SK-N-SH (cell line): ENCODE results near the gene ENDOV.

Experiments used
- EZH2phosphoT487 ChIP-seq: fragments of 200-600 bp; sonication (generic); IDR thresholded peaks from 2 replicates; pipeline ENCODE4 v1.6.1; 2017; ENCODE audit warnings: low read depth, mixed run types, mild to moderate bottlenecking, antibody characterized with exemption, moderate library complexity, borderline replicate concordance
- GATA2 ChIP-seq: sonication (generic); formaldehyde crosslinking; IDR thresholded peaks from 2 replicates; pipeline ENCODE4 v1.5.0; 2020; ENCODE audit warnings: mild to moderate bottlenecking, missing genetic modification reagents
- JUND ChIP-seq: IDR thresholded peaks from 2 replicates; pipeline ENCODE4 v1.4.0; 2012
- MXI1 ChIP-seq: IDR thresholded peaks from 2 replicates; pipeline ENCODE4 v1.6.1; 2012; ENCODE audit warnings: mild to moderate bottlenecking, low read depth, low read length, improper control_type of control experiment
- NFIC ChIP-seq: IDR thresholded peaks from 2 replicates; pipeline ENCODE4 v1.4.0; 2012; ENCODE audit warnings: borderline replicate concordance
- NRF1 ChIP-seq: IDR thresholded peaks from 2 replicates; pipeline ENCODE4 v1.6.1; 2012; ENCODE audit warnings: low read depth, mild to moderate bottlenecking, low read length
- POLR2AphosphoS5 ChIP-seq: IDR thresholded peaks from 2 replicates; pipeline ENCODE4 v1.6.1; 2012; ENCODE audit warnings: low read depth, low read length
- RCOR1 ChIP-seq: fragments of 150-350 bp; IDR thresholded peaks from 2 replicates; pipeline ENCODE4 v1.6.1; 2017; ENCODE audit warnings: antibody characterized with exemption, low read length
- SMC3 ChIP-seq: IDR thresholded peaks from 2 replicates; pipeline ENCODE4 v1.6.1; 2012; ENCODE audit warnings: low read depth, low read length, improper control_type of control experiment
- TAF1 ChIP-seq: IDR thresholded peaks from 2 replicates; pipeline ENCODE4 v1.6.1; 2012; ENCODE audit warnings: low read depth, mild to moderate bottlenecking, low read length, moderate library complexity, borderline replicate concordance
- TF ChIP-seq, protein P1 (sequence below): fragments of 200-600 bp; sonication (generic); IDR thresholded peaks from 2 replicates; pipeline ENCODE4 v1.6.1; 2017; ENCODE audit warnings: antibody characterized with exemption, mild to moderate bottlenecking, moderate library complexity
- TF ChIP-seq, protein P2 (sequence below): fragments of 150-350 bp; IDR thresholded peaks from 2 replicates; pipeline ENCODE4 v1.6.1; 2016; ENCODE audit warnings: mild to moderate bottlenecking, low read depth, low read length
- TF ChIP-seq, protein P3 (sequence below): IDR thresholded peaks from 2 replicates; pipeline ENCODE4 v1.6.1; 2012; ENCODE audit warnings: mild to moderate bottlenecking, low read depth, low read length, moderate library complexity

DNA sequence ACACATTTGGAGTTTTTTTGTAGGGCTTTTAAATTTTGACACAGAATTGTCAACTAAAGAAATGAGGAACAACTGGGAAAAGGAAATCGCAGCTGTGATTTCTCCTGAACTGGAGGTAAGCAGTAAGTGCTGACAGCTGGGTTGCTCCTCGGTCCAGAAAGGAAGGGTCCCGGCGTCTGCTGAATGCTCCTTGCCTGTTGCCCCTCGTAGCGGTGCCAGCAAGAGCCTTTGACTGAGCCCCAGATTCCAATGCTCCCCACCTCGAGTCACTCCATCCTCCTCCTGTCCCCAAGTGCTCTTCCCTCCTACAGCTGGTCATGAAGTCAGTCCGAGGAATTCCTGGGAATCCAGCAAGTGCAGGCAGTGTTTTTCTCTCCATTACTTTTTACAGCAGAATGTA lies 32.0 kb upstream of the ENDOV start:
- TF ChIP-seq, protein P1, sequence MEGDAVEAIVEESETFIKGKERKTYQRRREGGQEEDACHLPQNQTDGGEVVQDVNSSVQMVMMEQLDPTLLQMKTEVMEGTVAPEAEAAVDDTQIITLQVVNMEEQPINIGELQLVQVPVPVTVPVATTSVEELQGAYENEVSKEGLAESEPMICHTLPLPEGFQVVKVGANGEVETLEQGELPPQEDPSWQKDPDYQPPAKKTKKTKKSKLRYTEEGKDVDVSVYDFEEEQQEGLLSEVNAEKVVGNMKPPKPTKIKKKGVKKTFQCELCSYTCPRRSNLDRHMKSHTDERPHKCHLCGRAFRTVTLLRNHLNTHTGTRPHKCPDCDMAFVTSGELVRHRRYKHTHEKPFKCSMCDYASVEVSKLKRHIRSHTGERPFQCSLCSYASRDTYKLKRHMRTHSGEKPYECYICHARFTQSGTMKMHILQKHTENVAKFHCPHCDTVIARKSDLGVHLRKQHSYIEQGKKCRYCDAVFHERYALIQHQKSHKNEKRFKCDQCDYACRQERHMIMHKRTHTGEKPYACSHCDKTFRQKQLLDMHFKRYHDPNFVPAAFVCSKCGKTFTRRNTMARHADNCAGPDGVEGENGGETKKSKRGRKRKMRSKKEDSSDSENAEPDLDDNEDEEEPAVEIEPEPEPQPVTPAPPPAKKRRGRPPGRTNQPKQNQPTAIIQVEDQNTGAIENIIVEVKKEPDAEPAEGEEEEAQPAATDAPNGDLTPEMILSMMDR: no peak
- TF ChIP-seq NRF1 (no peak), POLR2AphosphoS5 (no peak), SMC3 (no peak), MXI1 (no peak), TAF1 (no peak), EZH2phosphoT487 (no peak), JUND (no peak), NFIC (no peak), GATA2 (CRISPR knock-in tag) (no peak), RCOR1 (no peak)
- TF ChIP-seq, protein P2, sequence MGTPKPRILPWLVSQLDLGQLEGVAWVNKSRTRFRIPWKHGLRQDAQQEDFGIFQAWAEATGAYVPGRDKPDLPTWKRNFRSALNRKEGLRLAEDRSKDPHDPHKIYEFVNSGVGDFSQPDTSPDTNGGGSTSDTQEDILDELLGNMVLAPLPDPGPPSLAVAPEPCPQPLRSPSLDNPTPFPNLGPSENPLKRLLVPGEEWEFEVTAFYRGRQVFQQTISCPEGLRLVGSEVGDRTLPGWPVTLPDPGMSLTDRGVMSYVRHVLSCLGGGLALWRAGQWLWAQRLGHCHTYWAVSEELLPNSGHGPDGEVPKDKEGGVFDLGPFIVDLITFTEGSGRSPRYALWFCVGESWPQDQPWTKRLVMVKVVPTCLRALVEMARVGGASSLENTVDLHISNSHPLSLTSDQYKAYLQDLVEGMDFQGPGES: no peak
- TF ChIP-seq, protein P3, sequence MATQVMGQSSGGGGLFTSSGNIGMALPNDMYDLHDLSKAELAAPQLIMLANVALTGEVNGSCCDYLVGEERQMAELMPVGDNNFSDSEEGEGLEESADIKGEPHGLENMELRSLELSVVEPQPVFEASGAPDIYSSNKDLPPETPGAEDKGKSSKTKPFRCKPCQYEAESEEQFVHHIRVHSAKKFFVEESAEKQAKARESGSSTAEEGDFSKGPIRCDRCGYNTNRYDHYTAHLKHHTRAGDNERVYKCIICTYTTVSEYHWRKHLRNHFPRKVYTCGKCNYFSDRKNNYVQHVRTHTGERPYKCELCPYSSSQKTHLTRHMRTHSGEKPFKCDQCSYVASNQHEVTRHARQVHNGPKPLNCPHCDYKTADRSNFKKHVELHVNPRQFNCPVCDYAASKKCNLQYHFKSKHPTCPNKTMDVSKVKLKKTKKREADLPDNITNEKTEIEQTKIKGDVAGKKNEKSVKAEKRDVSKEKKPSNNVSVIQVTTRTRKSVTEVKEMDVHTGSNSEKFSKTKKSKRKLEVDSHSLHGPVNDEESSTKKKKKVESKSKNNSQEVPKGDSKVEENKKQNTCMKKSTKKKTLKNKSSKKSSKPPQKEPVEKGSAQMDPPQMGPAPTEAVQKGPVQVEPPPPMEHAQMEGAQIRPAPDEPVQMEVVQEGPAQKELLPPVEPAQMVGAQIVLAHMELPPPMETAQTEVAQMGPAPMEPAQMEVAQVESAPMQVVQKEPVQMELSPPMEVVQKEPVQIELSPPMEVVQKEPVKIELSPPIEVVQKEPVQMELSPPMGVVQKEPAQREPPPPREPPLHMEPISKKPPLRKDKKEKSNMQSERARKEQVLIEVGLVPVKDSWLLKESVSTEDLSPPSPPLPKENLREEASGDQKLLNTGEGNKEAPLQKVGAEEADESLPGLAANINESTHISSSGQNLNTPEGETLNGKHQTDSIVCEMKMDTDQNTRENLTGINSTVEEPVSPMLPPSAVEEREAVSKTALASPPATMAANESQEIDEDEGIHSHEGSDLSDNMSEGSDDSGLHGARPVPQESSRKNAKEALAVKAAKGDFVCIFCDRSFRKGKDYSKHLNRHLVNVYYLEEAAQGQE: no peak
